Prostate gland (tissue), 2 donors: Measurements from ENCODE around the gene TBC1D5.

Experiments used
- CTCF ChIP-seq, 4 experiments: fragments of 200-600 bp in 2 of 4; fragments of 450-650 bp in 2 of 4; sonication (generic) in 2 of 4; IDR thresholded peaks; 1 replicate in 3 of 4; 2 replicates in 1 of 4; pipeline ENCODE4 v1.5.1; 2016 to 2019; ENCODE audit warnings: antibody characterized with exemption in 4 of 4, mild to moderate bottlenecking in 2 of 4, moderate library complexity in 2 of 4
- POLR2A ChIP-seq: fragments of 450-650 bp; IDR thresholded peaks from one replicate; pipeline ENCODE4 v1.6.1; 2016; ENCODE audit warnings: antibody characterized with exemption, mild to moderate bottlenecking
- POLR2AphosphoS5 ChIP-seq: sonication (generic); formaldehyde crosslinking; IDR thresholded peaks from one replicate; pipeline ENCODE4 v1.6.1; 2017; ENCODE audit warnings: antibody characterized with exemption

DNA sequence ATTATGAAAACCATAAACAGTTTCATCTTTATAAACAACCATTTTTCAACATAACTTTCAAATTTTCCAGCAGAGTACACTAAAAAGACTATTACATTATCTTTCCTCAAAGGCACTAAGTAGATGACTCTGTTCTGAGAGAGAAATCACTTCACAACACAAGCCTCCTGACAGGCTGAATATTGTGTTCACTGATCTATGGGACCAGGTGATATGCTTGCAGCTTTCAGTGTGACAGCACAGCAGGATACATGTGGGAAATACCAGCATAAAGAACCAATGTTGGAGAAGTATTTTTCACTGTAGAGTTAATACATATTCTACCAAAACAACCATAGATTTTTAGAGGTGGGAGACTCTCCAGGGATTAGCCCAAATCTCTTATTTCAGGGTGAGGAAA, 507.1 kb downstream of the TBC1D5 start:
- TF ChIP-seq CTCF (IDR thresholded peaks at IDR 0.05) (no peak), POLR2AphosphoS5 (no peak), POLR2A (no peak)
